Measurements from ENCODE around the gene WDR20. TPM values are rescaled to one million over a fixed set of nuclear protein-coding genes. Genes with fewer than 3 reads are reported as not detected.

The WDR20 gene
- total RNA-seq, 1 experiment from 2014 or later, result 23.7 TPM

- H3K27me3 ChIP-seq (ENCODE audit: low read length), result no peaks in the 10 kb centered on the region
- ChIA-PET POLR2A (ENCODE audit: unreplicated experiment) (no interaction called here), CTCF (no interaction called here)
- BruUV-seq (replicated peaks), result no TSS peak
- H3K4me1 ChIP-seq (ENCODE audit: insufficient read depth, low read length), result peaks cover 24% of the 10 kb centered on the region
- H3K79me2 ChIP-seq (ENCODE audit: low read length), result peaks cover 93% of the 10 kb centered on the region
- no peaks in the 10 kb centered on the region for H4K20me1 ChIP-seq (ENCODE audit: low read length)
- H3K9me3 ChIP-seq (ENCODE audit: low read length), result no peaks in the 10 kb centered on the region
- H3K36me3 ChIP-seq (ENCODE audit: low read depth, low read length), result no peaks in the 10 kb centered on the region
- no peak overlapping the region for H3K9ac ChIP-seq (ENCODE audit: low read length)
- H3K9me2 ChIP-seq (replicated peaks; ENCODE audit: low read length), result no peaks in the 10 kb centered on the region
- ATAC-seq, result no peak
- no peak overlapping the region for H2AFZ ChIP-seq (ENCODE audit: low read length)
- H3F3A ChIP-seq (ENCODE audit: low read length, unreplicated experiment), result no peaks in the 10 kb centered on the region
- no peak overlapping the region for H3K27ac ChIP-seq (ENCODE audit: low read length)
- H3K4me2 ChIP-seq (ENCODE audit: low read length), result no peak overlapping the region
- intact Hi-C loops (cut with micrococcal nuclease), result no loop called here
- H3K4me3 ChIP-seq (ENCODE audit: low read length), result no peak overlapping the region
- TF ChIP-seq CTCF (conservative IDR thresholded peaks at IDR 0.05; ENCODE audit: low read depth, low read length) (no peak), EZH2 (IDR thresholded peaks at IDR 0.05; ENCODE audit: low read length, unreplicated experiment) (no peak), EZH2phosphoT487 (IDR thresholded peaks at IDR 0.05; ENCODE audit: borderline replicate concordance, low read length) (no peak)
- no peak for DNase-seq
Observed at GRCh38 chr14:102183886-102184285, 44.2 kb downstream of the WDR20 start.

DNA sequence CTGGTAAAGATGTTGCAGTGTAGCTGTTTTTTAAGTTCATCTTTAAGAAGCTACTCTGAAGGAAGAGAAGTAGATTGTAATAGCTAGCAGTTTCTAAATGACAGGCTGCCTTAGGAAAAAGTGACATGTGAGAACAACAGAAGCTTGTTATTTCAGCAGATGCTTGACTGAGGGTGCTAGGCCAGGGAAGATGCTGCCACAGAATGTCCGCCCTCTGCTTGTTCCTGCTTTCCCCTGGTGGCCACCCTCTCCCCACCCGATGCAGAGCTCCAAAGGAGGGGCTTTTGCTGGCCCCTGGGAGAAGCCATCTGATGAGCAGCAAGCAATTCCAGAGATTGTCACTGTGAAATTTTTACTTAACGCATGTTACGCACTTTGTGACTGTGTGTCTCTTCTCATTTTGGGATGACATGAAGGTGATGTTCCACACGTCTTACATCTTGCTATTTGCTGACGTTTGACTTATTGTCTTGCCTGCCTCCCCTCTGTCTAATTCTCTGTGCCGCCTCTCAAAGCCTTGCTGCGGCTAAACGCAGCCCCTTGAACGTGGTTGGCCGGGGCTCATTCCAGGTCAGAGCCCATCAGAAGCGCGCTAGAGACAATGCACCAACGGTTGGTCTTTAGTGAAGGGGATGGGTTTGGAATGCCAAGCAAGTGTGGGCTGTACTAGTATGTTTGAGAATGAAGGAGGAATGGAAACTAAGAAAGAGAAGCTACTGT, 44.8 kb downstream of the WDR20 start:
- DNase-seq (no peak), ATAC-seq (no peak)
- Histone ChIP-seq H2AFZ (ENCODE audit: low read length) (no peak overlapping the region), H3K9ac (ENCODE audit: low read length) (no peak overlapping the region), H3K27me3 (ENCODE audit: low read length) (no peaks in the 10 kb centered on the region), H3K4me1 (ENCODE audit: insufficient read depth, low read length) (peaks cover 24% of the 10 kb centered on the region), H3K4me3 (ENCODE audit: low read length) (no peak overlapping the region), H3K79me2 (ENCODE audit: low read length) (peaks cover 96% of the 10 kb centered on the region), H3K4me2 (ENCODE audit: low read length) (no peak overlapping the region), H3F3A (ENCODE audit: low read length, unreplicated experiment) (no peaks in the 10 kb centered on the region), H3K9me3 (ENCODE audit: low read length) (no peaks in the 10 kb centered on the region), H3K36me3 (ENCODE audit: low read depth, low read length) (no peaks in the 10 kb centered on the region), H3K9me2 (replicated peaks; ENCODE audit: low read length) (no peaks in the 10 kb centered on the region), H3K27ac (ENCODE audit: low read length) (no peak overlapping the region), H4K20me1 (ENCODE audit: low read length) (no peaks in the 10 kb centered on the region)
- CTCF ChIA-PET, result no interaction called here
- no TSS peak for BruUV-seq (replicated peaks)
- POLR2A ChIA-PET (ENCODE audit: unreplicated experiment), result no interaction called here
- no peak for TF ChIP-seq EZH2 (IDR thresholded peaks at IDR 0.05; ENCODE audit: low read length, unreplicated experiment)
- no peak for TF ChIP-seq CTCF (conservative IDR thresholded peaks at IDR 0.05; ENCODE audit: low read depth, low read length)
- no peak for TF ChIP-seq EZH2phosphoT487 (IDR thresholded peaks at IDR 0.05; ENCODE audit: borderline replicate concordance, low read length)
- intact Hi-C loops (cut with micrococcal nuclease), result no loop called here

DNA sequence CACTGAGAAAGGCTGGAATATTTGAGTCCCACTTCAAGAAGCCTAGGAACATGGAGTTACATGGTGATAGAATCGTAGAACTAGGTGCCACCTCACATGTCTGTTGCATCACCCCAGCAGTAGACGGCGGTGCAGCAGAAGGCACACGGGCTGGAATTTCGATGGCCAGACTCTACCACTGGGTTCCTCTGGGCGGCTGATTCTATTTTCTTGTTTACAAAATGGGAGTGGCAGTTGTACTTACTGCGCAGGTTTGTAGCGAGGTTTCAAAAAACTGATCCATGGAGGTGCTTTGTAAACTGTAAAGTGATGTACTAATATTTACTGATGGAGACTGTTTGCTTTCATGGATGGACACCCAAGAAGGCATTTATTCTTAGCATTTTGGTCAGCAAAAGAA, 45.7 kb downstream of the WDR20 start:
- no peak overlapping the region for H2AFZ ChIP-seq (ENCODE audit: low read length)
- no peaks in the 10 kb centered on the region for H3K36me3 ChIP-seq (ENCODE audit: low read depth, low read length)
- H3K4me2 ChIP-seq (ENCODE audit: low read length), result no peak overlapping the region
- no peaks in the 10 kb centered on the region for H4K20me1 ChIP-seq (ENCODE audit: low read length)
- POLR2A ChIA-PET (ENCODE audit: unreplicated experiment), result no interaction called here
- peaks cover 24% of the 10 kb centered on the region for H3K4me1 ChIP-seq (ENCODE audit: insufficient read depth, low read length)
- no peaks in the 10 kb centered on the region for H3F3A ChIP-seq (ENCODE audit: low read length, unreplicated experiment)
- H3K4me3 ChIP-seq (ENCODE audit: low read length), result no peak overlapping the region
- CTCF ChIA-PET, result no interaction called here
- intact Hi-C loops (cut with micrococcal nuclease), result no loop called here
- TF ChIP-seq EZH2phosphoT487 (IDR thresholded peaks at IDR 0.05; ENCODE audit: borderline replicate concordance, low read length), result no peak
- TF ChIP-seq CTCF (conservative IDR thresholded peaks at IDR 0.05; ENCODE audit: low read depth, low read length), result no peak
- no peak for TF ChIP-seq EZH2 (IDR thresholded peaks at IDR 0.05; ENCODE audit: low read length, unreplicated experiment)
- DNase-seq (no peak), ATAC-seq (no peak)
- peaks cover 97% of the 10 kb centered on the region for H3K79me2 ChIP-seq (ENCODE audit: low read length)
- no peaks in the 10 kb centered on the region for H3K27me3 ChIP-seq (ENCODE audit: low read length)
- H3K9me3 ChIP-seq (ENCODE audit: low read length), result no peaks in the 10 kb centered on the region
- no peak overlapping the region for H3K27ac ChIP-seq (ENCODE audit: low read length)
- H3K9ac ChIP-seq (ENCODE audit: low read length), result no peak overlapping the region
- no TSS peak for BruUV-seq (replicated peaks)
- no peaks in the 10 kb centered on the region for H3K9me2 ChIP-seq (replicated peaks; ENCODE audit: low read length)
